AG09309 (cell line): ENCODE measurements around the gene NIBAN1.
"Not testable (repeated sequence)": the region's sequence is repeated elsewhere in the genome, so short reads cannot be mapped to it uniquely, and the experiment has no call there.

ENCODE experiments used
- DNase-seq: peaks from one replicate; pipeline ENCODE4 v3.0.0-alpha.2; 2010; ENCODE audit warnings: low read depth
- H3K4me3 ChIP-seq: 2 replicates; pipeline ENCODE4 v1.5.1; 2011; ENCODE audit warnings: mild to moderate bottlenecking, low read depth, low read length, moderate library complexity; ENCODE audit not compliant: control insufficient read depth
- TF ChIP-seq, protein P1 (sequence below): IDR thresholded peaks from 2 replicates; pipeline ENCODE4 v1.5.1; 2011; ENCODE audit warnings: mild to moderate bottlenecking, low read depth, low read length, inconsistent platforms; ENCODE audit not compliant: insufficient read depth, control insufficient read depth; ENCODE audit errors: missing control alignments

The NIBAN1 gene

DNA sequence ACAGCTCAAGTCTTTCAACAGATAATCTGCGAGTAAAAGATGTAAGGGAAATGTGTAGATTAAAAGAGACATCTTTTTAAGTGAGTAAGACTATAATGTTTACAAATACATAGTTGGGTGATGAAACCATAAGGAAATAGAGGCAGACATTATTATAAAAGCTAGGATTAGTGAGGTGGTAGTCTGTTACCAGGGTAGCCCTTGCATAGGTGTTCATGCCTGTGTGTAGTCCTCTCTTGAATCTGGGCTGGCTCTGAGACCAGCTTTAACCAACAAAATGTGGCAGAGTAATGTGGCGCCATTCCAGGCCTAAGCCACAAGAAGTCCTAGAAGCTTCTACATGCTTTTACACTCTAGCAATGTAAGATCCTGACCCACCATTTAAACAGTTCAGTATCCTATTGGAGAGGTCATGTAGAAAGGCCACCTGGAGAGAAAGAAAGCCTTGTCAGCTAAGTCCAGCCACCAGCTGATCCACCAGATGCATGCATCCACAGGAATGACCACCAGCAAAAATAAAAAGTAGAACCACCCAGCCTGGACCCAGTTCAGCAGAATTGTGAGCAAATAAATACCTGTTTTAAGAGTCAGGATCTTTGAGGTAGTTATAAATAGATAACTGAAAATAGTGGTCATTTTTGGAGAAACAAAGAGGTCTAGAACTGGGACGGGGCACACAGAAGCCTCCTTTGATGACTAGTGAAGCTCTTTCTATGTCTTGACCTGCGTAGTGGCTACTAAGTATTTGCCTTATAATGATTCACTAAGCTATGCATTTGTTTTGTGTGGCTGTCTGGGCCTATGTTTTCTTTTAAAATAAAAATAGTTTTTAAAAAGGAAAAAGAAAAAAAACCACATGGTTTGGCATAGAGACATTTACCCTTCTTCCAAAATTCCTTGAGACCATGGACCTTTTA, 8.1 kb downstream of the NIBAN1 start:
- DNase-seq = no peak
- TF ChIP-seq, protein P1, sequence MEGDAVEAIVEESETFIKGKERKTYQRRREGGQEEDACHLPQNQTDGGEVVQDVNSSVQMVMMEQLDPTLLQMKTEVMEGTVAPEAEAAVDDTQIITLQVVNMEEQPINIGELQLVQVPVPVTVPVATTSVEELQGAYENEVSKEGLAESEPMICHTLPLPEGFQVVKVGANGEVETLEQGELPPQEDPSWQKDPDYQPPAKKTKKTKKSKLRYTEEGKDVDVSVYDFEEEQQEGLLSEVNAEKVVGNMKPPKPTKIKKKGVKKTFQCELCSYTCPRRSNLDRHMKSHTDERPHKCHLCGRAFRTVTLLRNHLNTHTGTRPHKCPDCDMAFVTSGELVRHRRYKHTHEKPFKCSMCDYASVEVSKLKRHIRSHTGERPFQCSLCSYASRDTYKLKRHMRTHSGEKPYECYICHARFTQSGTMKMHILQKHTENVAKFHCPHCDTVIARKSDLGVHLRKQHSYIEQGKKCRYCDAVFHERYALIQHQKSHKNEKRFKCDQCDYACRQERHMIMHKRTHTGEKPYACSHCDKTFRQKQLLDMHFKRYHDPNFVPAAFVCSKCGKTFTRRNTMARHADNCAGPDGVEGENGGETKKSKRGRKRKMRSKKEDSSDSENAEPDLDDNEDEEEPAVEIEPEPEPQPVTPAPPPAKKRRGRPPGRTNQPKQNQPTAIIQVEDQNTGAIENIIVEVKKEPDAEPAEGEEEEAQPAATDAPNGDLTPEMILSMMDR = no peak
- H3K4me3 ChIP-seq = no peak overlapping the region

DNA sequence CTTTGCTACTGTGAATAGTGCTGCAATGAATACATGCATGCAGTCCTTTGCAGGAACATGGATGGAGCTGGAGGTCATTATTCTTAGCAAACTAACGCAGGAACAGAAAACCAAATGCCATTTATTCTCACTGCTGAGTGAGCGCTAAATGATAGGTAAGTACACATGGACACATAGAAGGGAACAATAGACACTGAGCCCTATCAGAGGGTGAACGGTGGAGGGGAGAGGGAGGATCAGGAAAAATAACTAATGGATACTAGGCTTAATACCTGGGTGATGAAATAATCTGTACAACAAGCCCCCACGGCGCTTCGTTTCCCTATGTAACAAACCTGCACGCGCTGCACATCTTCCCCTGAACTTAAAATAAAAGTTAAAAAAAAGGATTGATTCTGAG, 8.9 kb downstream of the NIBAN1 start:
- DNase-seq = no peak
- H3K4me3 ChIP-seq = no peak overlapping the region
- TF ChIP-seq, protein P1 = no peak

DNA sequence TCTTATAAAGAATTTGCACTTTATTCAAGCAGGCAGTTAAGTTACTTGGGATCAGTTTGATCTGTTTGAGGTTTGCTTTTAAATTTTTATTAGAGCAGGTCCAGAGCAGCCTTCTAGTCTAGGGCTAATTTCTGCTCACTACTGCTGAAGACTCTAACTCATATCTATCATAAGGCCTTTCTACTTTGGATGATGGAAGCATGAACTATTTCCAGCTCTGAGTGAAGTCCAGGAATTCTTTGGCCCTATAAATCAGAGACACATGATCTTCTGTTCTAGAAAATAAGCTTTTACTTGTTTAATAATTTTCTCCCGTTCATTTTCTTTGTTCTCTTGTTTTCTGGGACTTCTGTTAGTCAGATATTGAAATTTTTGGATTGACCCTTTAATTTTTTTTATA, 14.7 kb downstream of the NIBAN1 start:
- TF ChIP-seq, protein P1 = no peak
- H3K4me3 ChIP-seq = no peak overlapping the region
- no peak for DNase-seq

DNA sequence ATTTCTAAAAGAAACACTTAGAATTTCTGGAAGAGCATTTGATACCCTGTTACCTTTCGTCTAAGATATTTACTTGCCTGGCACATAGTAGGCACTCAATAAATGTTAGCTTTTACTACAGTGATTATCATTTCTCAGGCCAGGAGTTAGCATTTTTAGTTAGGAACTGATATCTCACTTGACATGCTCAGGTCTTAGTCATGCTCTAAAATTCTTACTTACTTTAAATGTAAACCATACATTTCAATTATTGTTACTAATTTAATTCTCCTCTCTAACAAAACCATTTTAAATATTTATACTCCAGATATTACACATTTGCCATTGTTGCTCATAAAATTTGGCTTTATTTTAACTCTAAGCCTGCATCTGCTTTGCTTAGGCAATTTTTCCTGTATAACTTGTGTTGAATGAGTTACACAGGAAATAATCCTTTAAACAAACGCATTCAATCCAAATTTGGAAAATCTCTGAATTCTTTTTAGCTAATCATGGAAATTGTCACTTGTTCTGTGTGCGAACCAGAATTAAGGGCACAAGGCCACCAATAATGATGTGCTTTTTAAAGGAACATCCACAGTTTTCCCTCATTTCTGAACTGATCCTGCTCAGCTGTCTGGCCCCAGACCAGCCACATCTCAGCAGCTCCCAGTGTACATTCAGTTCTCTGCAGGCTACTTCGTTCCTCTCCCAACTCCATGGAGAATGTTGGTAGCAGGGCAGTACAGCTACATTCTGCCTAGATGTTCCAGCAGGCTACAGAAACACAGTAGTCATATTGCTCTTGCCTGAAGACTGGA, 15.6 kb downstream of the NIBAN1 start:
- no peak overlapping the region for H3K4me3 ChIP-seq
- TF ChIP-seq, protein P1 = no peak
- DNase-seq = no peak

DNA sequence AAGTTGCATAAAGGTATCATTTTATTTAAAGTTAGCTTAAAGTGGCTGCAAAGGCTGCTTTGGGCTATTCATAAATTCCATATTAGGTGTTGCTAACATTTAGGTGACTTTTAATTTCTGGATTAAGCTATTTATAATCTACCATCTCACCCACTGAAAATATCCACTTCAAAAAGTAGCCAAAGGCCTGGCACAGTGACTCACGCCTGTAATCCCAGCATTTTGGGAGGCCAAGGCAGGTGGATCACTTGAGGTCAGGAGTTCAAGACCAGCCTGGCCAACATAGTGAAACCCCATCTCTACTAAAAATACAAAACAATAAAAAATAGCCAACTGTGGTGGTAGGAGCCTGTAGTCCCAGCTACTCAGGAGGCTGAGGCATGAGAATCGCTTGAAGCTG, 16.4 kb downstream of the NIBAN1 start:
- not testable (repeated sequence) for DNase-seq, H3K4me3 ChIP-seq

DNA sequence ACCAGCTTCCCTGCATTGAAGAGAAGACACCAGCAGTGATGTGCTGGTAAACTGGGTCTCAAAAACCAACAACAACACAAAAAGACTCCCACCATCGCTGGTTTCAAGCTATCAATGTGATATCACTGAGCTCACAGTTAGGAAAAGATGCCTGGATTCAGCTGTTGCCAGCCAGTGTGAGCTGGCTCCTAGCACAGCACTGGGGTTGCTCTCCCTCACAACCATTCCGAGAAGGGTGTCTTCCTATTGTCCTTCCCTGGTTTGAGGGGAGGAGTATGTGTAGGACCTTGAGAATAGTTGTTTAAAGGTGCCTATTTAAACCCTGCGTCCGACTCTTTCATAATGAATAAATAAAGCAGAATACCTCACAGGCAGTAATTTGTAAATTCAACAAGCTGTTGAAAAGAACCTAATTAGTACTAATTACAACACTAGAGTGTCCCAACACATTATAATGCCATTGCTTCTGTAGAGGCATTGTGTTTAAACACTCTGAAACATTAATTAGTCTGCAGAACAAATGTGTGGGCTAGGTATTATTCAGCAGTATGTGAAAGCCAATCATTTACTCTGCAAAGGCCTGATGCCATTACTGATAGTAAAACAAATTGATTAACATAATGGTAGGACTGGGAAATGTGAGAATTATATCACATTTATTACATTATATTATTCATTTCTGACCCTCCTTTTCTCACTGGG, 17.2 kb downstream of the NIBAN1 start:
- no peak overlapping the region for H3K4me3 ChIP-seq
- TF ChIP-seq, protein P1 = no peak
- DNase-seq = no peak
